Stomach (tissue), 4 donors: Measurements from ENCODE around the gene PTRH2.

Experiments used
- CTCF ChIP-seq, 7 experiments: fragments of 450-650 bp in 4 of 7; fragments of 200-600 bp in 3 of 7; sonication (generic) in 3 of 7; IDR thresholded peaks; one replicate each; pipeline ENCODE4 v1.5.1; 2016 to 2019; ENCODE audit warnings: antibody characterized with exemption in 7 of 7, control low read depth in 2 of 7, mild to moderate bottlenecking in 1 of 7
- POLR2A ChIP-seq, 4 donors: fragments of 450-650 bp; IDR thresholded peaks; one replicate each; pipeline ENCODE4 v1.6.1; 2016; ENCODE audit warnings: antibody characterized with exemption in 4 of 4, control low read depth in 2 of 4, mild to moderate bottlenecking in 1 of 4, moderate library complexity in 1 of 4
- POLR2AphosphoS5 ChIP-seq, 3 donors: sonication (generic); formaldehyde crosslinking; IDR thresholded peaks; one replicate each; pipeline ENCODE4 v1.6.1; 2016; ENCODE audit warnings: antibody characterized with exemption in 3 of 3

- TF ChIP-seq CTCF (IDR thresholded peaks at IDR 0.05), result no peak
- no peak for TF ChIP-seq POLR2A (IDR thresholded peaks at IDR 0.05)
- TF ChIP-seq POLR2AphosphoS5 (IDR thresholded peaks at IDR 0.05), result no peak
Measured at GRCh38 chr17:59678918-59679317, 28.3 kb downstream of the PTRH2 start.
